ENCODE measurements around the gene SCMH1. TPM values are rescaled to one million over a fixed set of nuclear protein-coding genes. Genes with fewer than 3 reads are reported as not detected.

The SCMH1 gene
- total RNA-seq, 1 donor from 2014 or later = 28.0 TPM

DNA sequence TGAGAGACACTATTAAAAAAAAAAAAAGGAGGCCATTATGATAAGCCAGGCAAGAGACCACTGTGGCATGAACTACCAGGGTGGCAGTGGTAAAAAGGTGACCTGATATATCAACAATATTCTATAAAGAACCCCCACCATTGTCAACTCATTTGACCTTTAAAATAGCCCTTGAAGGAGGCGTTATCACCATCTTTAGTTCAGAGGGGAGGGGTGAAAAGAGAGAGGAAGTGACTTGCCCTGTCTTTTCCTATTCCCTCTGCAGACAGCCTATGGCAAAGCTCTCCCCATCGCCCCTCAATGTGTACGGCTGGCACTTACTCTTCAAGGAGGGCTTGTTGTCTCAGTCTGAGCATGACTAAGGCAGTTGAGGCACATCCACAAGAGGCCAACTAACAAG, 208.8 kb downstream of the SCMH1 start:
- H3K4me3 Mint-ChIP-seq = no peak overlapping the region
- H3K9me3 Mint-ChIP-seq = no peaks in the 10 kb centered on the region
- CTCF ChIA-PET = no interaction called here
- DNase-seq (no peak), ATAC-seq (ENCODE audit: low read depth) (no peak)
- intact Hi-C loops (cut with micrococcal nuclease) = no loop called here
- H3K4me1 Mint-ChIP-seq = no peaks in the 10 kb centered on the region
- TF ChIP-seq, protein P1, sequence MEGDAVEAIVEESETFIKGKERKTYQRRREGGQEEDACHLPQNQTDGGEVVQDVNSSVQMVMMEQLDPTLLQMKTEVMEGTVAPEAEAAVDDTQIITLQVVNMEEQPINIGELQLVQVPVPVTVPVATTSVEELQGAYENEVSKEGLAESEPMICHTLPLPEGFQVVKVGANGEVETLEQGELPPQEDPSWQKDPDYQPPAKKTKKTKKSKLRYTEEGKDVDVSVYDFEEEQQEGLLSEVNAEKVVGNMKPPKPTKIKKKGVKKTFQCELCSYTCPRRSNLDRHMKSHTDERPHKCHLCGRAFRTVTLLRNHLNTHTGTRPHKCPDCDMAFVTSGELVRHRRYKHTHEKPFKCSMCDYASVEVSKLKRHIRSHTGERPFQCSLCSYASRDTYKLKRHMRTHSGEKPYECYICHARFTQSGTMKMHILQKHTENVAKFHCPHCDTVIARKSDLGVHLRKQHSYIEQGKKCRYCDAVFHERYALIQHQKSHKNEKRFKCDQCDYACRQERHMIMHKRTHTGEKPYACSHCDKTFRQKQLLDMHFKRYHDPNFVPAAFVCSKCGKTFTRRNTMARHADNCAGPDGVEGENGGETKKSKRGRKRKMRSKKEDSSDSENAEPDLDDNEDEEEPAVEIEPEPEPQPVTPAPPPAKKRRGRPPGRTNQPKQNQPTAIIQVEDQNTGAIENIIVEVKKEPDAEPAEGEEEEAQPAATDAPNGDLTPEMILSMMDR (IDR thresholded peaks at IDR 0.05) = no peak
- POLR2A ChIA-PET = no interaction called here
- no peak overlapping the region for H3K27ac Mint-ChIP-seq
- peaks cover 47% of the 10 kb centered on the region for H3K36me3 Mint-ChIP-seq (ENCODE audit: low read depth)
- H3K27me3 Mint-ChIP-seq = no peaks in the 10 kb centered on the region

DNA sequence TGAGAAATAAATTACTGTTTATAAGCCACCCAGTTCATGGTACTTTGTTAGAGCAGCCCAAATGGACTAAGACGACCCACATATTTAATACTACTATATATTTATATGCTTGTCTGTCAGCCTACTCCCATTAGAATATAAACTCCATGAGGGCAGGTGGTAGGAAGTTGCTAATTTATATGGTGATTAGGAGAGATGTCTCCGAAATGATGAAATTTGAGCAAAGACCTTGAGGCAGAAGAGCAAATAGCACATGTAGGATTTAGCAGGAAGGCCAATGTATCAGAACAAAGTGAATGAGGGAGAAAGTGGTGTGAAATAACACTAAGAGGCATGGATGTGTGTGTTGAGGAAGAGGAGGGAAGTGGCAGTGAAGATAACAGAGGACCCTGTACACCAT, 210.0 kb downstream of the SCMH1 start:
- DNase-seq (no peak), ATAC-seq (ENCODE audit: low read depth) (no peak)
- Mint-ChIP-seq H3K4me3 (no peak overlapping the region), H3K27me3 (no peaks in the 10 kb centered on the region), H3K9me3 (no peaks in the 10 kb centered on the region), H3K4me1 (peaks cover 3% of the 10 kb centered on the region), H3K27ac (no peak overlapping the region), H3K36me3 (ENCODE audit: low read depth) (peaks cover 52% of the 10 kb centered on the region)
- TF ChIP-seq, protein P1 (IDR thresholded peaks at IDR 0.05) = no peak
- ChIA-PET POLR2A (no interaction called here), CTCF (no interaction called here)
- intact Hi-C loops (cut with micrococcal nuclease) = no loop called here

DNA sequence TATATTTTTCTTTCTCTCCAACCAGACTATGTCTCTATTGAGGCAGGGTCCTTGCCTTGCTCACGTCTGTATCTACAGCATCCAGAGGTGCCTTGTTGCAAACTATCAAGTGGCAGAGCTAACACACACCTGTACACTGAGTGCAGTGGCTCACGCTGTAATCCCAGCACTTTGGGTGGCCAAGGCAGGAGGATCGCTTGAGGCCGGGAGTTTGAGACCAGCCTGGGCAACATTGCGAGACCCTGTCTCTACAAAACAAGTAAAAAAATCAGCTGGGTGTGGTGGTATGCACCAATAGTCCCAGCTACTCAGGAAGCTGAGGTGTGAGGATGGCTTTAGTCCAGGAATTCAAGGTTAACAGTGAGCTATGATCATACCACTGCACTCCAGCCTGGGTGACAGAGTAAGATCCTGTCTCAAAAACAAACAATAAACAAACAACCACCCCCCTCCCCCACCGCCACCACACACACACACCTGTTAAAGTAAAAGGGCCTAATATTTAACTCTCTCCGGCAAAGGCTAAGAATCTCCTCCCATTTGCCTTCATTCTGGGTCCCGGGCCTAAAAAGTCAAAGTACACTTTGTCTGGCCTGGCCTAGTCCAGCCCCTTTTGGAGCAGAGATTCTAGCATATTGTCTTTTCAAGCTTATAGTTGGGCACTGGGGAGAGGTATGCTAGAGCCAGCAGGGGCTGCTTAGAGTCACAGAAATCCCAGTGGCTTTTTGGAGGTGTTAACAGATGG, 211.1 kb downstream of the SCMH1 start:
- intact Hi-C loops (cut with micrococcal nuclease) = no loop called here
- Mint-ChIP-seq H3K27me3 (no peaks in the 10 kb centered on the region), H3K36me3 (ENCODE audit: low read depth) (peaks cover 56% of the 10 kb centered on the region), H3K27ac (no peak overlapping the region), H3K4me1 (peaks cover 12% of the 10 kb centered on the region), H3K9me3 (no peaks in the 10 kb centered on the region), H3K4me3 (no peak overlapping the region)
- no peak for ATAC-seq (ENCODE audit: low read depth)
- CTCF ChIA-PET = no interaction called here
- no peak for DNase-seq
- TF ChIP-seq, protein P1 (IDR thresholded peaks at IDR 0.05) = no peak
- POLR2A ChIA-PET = no interaction called here

DNA sequence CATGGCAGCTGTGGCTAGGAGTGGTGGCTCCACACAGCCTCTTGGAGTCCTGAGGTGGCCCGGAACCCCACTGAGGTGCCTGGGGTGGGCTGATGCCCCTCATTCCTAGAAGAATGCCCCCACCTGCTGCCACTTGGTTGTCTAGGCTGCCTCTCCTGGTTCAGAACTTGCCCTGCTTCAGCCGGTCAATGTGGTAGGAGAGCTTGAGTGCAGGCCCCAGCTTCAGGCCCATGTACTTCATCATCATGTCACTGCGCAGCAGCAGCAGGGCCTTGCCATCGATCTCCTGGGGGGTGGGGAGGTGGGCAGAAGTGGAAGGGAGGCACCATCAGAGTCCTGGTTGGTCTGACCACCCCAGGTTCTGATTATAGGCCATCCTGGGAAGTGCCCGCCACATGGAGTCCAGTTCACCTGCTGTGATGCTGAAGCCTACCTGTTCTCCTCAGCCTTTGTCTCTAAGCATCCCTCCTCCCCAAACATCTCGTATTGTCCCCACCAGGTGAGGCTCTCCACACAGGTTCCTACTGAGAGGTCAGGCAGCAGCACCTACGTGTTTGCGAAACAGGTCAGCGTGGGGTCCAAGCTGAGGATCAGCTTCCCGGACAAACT, 214.0 kb downstream of the SCMH1 start:
- ATAC-seq (ENCODE audit: low read depth) = no peak
- intact Hi-C loops (cut with micrococcal nuclease) = no loop called here
- H3K36me3 Mint-ChIP-seq (ENCODE audit: low read depth) = peaks cover 54% of the 10 kb centered on the region
- no peak overlapping the region for H3K27ac Mint-ChIP-seq
- H3K4me1 Mint-ChIP-seq = peaks cover 25% of the 10 kb centered on the region
- ChIA-PET CTCF (no interaction called here), POLR2A (interaction anchor here (0.7 kb wide), 1 partner anchor 62 kb away, joined by 6 read pairs; no protein-coding TSS in a partner anchor)
- no peaks in the 10 kb centered on the region for H3K9me3 Mint-ChIP-seq
- H3K27me3 Mint-ChIP-seq = no peaks in the 10 kb centered on the region
- TF ChIP-seq, protein P1 (IDR thresholded peaks at IDR 0.05) = no peak
- no peak for DNase-seq
- H3K4me3 Mint-ChIP-seq = no peak overlapping the region

DNA sequence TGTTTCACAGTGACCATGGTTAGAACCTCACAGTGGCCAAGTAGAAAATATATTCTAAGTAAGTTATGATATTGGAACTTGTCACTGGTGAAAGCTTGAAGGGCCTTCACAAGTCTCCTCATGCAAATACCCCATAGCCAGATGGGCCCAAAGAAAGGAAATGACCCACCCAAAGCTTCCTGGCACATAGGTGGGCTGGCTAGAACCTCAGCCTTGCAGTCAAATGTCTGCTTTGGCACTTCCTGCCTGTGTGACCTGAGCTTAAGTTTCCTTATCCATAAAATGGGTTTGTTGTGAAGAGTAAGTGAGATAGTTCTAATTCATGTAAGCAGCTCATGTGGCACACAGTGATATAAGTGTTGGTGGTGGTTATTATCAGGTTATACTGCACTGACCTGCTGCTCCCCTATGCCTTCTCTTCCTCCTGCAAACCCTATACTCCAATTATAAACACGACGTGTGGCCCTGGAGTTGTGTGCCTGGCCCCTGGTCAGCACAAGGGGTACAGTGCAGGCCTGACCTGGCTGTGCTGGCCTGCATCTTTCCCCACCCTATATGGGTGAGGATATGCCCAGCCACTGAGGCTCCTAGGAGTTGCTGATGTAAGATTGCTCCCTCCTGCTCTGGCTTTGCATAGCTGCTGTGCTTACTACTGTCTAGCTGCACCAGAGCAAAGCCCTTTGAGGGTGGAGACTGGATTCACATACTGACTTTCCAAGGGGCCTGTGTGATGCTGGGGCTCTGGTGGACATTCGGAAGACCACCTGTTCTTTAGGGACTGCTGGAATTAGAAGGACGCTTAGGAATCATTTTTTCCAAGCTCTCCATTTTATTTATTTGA, 215.9 kb downstream of the SCMH1 start:
- POLR2A ChIA-PET = interaction anchor here (0.8 kb wide), 1 partner anchor 47 kb away, joined by 4 read pairs; the partner anchor contains the start of gene CTPS1

More for the DNA sequence above, 215.9 kb downstream of the SCMH1 start:
- DNase-seq (no peak), ATAC-seq (ENCODE audit: low read depth) (peak; percentile 50)
- Mint-ChIP-seq H3K36me3 (ENCODE audit: low read depth) (peaks cover 43% of the 10 kb centered on the region), H3K4me3 (peak overlapping the region; percentile 29), H3K4me1 (peaks cover 32% of the 10 kb centered on the region), H3K27ac (peak overlapping the region; percentile 74), H3K9me3 (no peaks in the 10 kb centered on the region), H3K27me3 (no peaks in the 10 kb centered on the region)
- intact Hi-C loops (cut with micrococcal nuclease) = no loop called here
- CTCF ChIA-PET = no interaction called here
- TF ChIP-seq, protein P1 (IDR thresholded peaks at IDR 0.05) = no peak

Data from activated B cell treated with CpG ODN at 0.5 μM for 24 hours (primary cell).